Lower leg skin (tissue), 3 donors: ENCODE data around the gene CD59.

Source experiments
- CTCF ChIP-seq, 3 donors: fragments of 450-650 bp; IDR thresholded peaks; one replicate each; pipeline ENCODE4 v1.5.1; 2016; ENCODE audit warnings: antibody characterized with exemption in 3 of 3, mild to moderate bottlenecking in 3 of 3, moderate library complexity in 2 of 3
- POLR2A ChIP-seq, 2 donors: fragments of 450-650 bp; IDR thresholded peaks; one replicate each; pipeline ENCODE4 v1.6.1; 2016 to 2017; ENCODE audit warnings: antibody characterized with exemption in 2 of 2, mild to moderate bottlenecking in 1 of 2, moderate library complexity in 1 of 2

- TF ChIP-seq CTCF (IDR thresholded peaks at IDR 0.05), result no peak
- no peak for TF ChIP-seq POLR2A (IDR thresholded peaks at IDR 0.05)
Observed at GRCh38 chr11:33772870-33773269, 36.6 kb upstream of the CD59 start.
